GM12891 (cell line): ENCODE measurements around the gene METTL23.

Experiments used
- POLR2A ChIP-seq: IDR thresholded peaks from 2 replicates; pipeline ENCODE4 v1.6.1; 2011; ENCODE audit warnings: low read depth, low read length, control low read depth
- POLR2AphosphoS5 ChIP-seq: IDR thresholded peaks from 2 replicates; pipeline ENCODE4 v1.6.1; 2011; ENCODE audit warnings: low read depth, low read length, control low read depth
- TAF1 ChIP-seq: IDR thresholded peaks from 2 replicates; pipeline ENCODE4 v1.6.1; 2011; ENCODE audit warnings: low read depth, low read length, control low read depth

DNA sequence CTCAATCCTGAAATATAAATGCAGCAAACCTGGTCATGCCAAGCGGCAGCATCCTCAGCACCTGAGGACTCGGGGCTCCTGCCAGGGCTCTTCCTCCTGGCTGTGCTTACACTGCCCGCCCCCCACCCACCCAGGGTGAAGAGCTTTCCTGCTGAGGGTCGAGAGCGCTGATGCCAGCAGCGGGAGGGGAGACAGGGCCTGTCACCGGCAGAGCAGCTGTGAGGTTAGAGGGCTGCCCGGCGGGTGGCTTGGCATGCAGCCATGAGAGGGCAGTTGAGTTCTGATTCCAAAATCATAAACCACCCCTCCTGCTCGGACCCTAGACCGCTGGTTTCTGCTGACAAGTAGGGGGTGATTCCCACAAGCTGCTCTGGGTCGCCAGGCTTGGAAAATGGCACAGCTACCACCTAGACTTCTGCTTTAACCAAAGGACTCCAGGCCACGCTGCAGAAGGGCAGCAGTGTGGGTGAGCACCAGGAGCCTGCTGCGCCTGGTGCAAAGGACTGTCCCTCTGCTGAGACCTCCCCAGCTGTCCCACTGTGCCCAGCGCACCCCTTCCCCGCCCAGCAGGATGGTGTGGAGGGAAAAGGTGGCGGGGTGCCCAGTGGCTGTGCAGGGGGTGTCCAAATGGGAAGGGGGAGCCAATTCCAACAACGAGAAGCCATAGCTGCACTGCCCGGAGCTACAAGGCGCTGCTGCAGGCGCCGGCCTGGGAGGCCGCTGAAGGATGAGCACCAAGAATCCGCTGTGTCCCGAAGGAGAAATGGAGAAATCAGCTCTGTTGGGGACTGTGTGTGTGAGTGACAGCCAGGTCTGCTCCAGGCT lies 42.5 kb upstream of the METTL23 start:
- TF ChIP-seq POLR2A: no peak
- no peak for TF ChIP-seq POLR2AphosphoS5
- TF ChIP-seq TAF1: no peak
